ENCODE measurements around the gene MMP3.

Gene MMP3

GRCh38 chr11:102824556-102824955 lies 18.9 kb downstream of the MMP3 start:
- POLR2A ChIA-PET, result no interaction called here
- peaks cover 0 to 1% (median 0%) of the 10 kb centered on the region in 4 experiments for H3K4me1 ChIP-seq (ENCODE audit: control extremely low read depth in 1 of 4, control insufficient read depth in 4 of 4, insufficient read depth in 4 of 4, low read length in 3 of 4)
- H3K36me3 ChIP-seq (ENCODE audit: control insufficient read depth in 4 of 4, insufficient read depth in 4 of 4, low read length in 3 of 4), result no peaks in the 10 kb centered on the region
- CTCF ChIA-PET, result no interaction called here
- H3K27me3 ChIP-seq (replicated peaks in 2 of 5; ENCODE audit: control insufficient read depth in 4 of 5, insufficient read depth in 5 of 5, low read length in 4 of 5), result peaks cover 0 to 12% (median 0%) of the 10 kb centered on the region in 5 experiments
- no CpG with 5 or more reads among the region's 1 CpG for WGBS (ENCODE audit: insufficient coverage)
- no peak overlapping the region for H3K4me3 ChIP-seq (ENCODE audit: control insufficient read depth in 1 of 7, extremely low read depth in 1 of 7, insufficient read depth in 4 of 7, low read depth in 2 of 7, low read length in 6 of 7)
- DNase-seq, result no peak
- H3K27ac ChIP-seq (ENCODE audit: insufficient read depth in 1 of 2, low read depth in 1 of 2, low read length in 2 of 2, poor library complexity in 1 of 2, severe bottlenecking in 2 of 2), result no peak overlapping the region
- H3K9me3 ChIP-seq (ENCODE audit: control extremely low read depth in 1 of 5, control insufficient read depth in 4 of 5, insufficient read depth in 2 of 5, low read depth in 1 of 5, low read length in 4 of 5), result peaks cover 0 to 1% (median 0%) of the 10 kb centered on the region in 5 experiments

- ChIA-PET CTCF (no interaction called here), POLR2A (no interaction called here)
- Histone ChIP-seq H3K36me3 (ENCODE audit: control insufficient read depth in 4 of 4, insufficient read depth in 4 of 4, low read length in 3 of 4) (no peaks in the 10 kb centered on the region), H3K27me3 (replicated peaks in 2 of 5; ENCODE audit: control insufficient read depth in 4 of 5, insufficient read depth in 5 of 5, low read length in 4 of 5) (peaks cover 0 to 9% (median 0%) of the 10 kb centered on the region in 5 experiments), H3K27ac (ENCODE audit: insufficient read depth in 1 of 2, low read depth in 1 of 2, low read length in 2 of 2, poor library complexity in 1 of 2, severe bottlenecking in 2 of 2) (no peak overlapping the region), H3K4me1 (ENCODE audit: control extremely low read depth in 1 of 4, control insufficient read depth in 4 of 4, insufficient read depth in 4 of 4, low read length in 3 of 4) (no peaks in the 10 kb centered on the region), H3K9me3 (ENCODE audit: control extremely low read depth in 1 of 5, control insufficient read depth in 4 of 5, insufficient read depth in 2 of 5, low read depth in 1 of 5, low read length in 4 of 5) (peaks cover 0 to 3% (median 1%) of the 10 kb centered on the region in 5 experiments), H3K4me3 (ENCODE audit: control insufficient read depth in 1 of 7, extremely low read depth in 1 of 7, insufficient read depth in 4 of 7, low read depth in 2 of 7, low read length in 6 of 7) (no peak overlapping the region)
- WGBS (ENCODE audit: insufficient coverage), result 93% methylated on average over 6 of the region's 6 CpGs
- DNase-seq, result no peak
Observed at GRCh38 chr11:102819491-102819890, 23.9 kb downstream of the MMP3 start.

DNA sequence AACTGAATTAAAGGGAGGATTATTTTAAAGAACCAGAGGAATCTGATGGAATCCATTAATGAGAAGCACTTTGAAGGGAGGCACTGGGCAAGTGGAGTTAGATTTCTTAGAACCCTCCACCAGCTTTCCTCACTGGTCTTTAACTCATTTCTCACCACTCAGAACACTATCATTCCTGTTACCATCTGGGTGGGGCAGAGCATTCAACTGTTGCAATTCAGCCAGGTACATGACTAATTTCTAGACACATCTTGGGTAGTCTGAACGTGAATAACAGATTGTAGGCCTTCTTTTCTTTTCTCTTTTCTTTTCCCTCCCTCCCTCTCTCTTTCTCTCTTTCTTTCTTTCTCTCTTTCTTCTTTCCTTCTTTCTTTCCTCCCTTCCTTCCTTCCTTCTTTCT lies 29.9 kb downstream of the MMP3 start:
- Histone ChIP-seq H3K36me3 (ENCODE audit: control insufficient read depth in 4 of 4, insufficient read depth in 4 of 4, low read length in 3 of 4) (no peaks in the 10 kb centered on the region), H3K27me3 (replicated peaks in 2 of 5; ENCODE audit: control insufficient read depth in 4 of 5, insufficient read depth in 5 of 5, low read length in 4 of 5) (peaks cover 0 to 4% (median 2%) of the 10 kb centered on the region in 5 experiments), H3K4me3 (ENCODE audit: control insufficient read depth in 1 of 7, extremely low read depth in 1 of 7, insufficient read depth in 4 of 7, low read depth in 2 of 7, low read length in 6 of 7) (no peak overlapping the region), H3K9me3 (ENCODE audit: control extremely low read depth in 1 of 5, control insufficient read depth in 4 of 5, insufficient read depth in 2 of 5, low read depth in 1 of 5, low read length in 4 of 5) (peaks cover 0 to 3% (median 0%) of the 10 kb centered on the region in 5 experiments), H3K27ac (ENCODE audit: insufficient read depth in 1 of 2, low read depth in 1 of 2, low read length in 2 of 2, poor library complexity in 1 of 2, severe bottlenecking in 2 of 2) (no peak overlapping the region), H3K4me1 (ENCODE audit: control extremely low read depth in 1 of 4, control insufficient read depth in 4 of 4, insufficient read depth in 4 of 4, low read length in 3 of 4) (no peaks in the 10 kb centered on the region)
- POLR2A ChIA-PET, result interaction anchor here (0.6 kb wide), 1 partner anchor 1590 kb away, joined by 3 read pairs; no protein-coding TSS in a partner anchor
- no peak for DNase-seq
- CTCF ChIA-PET, result no interaction called here
- 100% methylated on average over 1 of the region's 1 CpG for WGBS (ENCODE audit: insufficient coverage)

DNA sequence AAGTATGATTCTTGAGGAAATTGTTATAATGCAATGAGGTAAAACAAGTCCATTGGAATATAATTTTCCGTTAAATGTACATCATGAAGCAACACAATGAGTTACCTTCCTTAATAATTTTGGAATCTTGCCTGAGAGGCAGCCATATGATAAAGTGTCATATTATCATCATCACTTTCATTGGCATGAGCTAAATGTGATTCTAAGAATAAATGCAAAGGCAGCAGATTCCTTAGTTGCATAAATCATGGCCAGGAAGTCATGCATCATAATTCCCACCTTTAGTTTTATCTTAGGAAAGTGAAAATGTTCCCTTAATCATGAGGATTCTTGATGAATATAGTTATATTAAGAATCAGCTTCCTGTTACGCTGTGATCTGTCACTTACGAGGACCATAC lies 31.2 kb downstream of the MMP3 start:
- peaks cover 0 to 5% (median 2%) of the 10 kb centered on the region in 5 experiments for H3K27me3 ChIP-seq (replicated peaks in 2 of 5; ENCODE audit: control insufficient read depth in 4 of 5, insufficient read depth in 5 of 5, low read length in 4 of 5)
- 92% methylated on average over 2 of the region's 3 CpGs for WGBS (ENCODE audit: insufficient coverage)
- no peak overlapping the region for H3K27ac ChIP-seq (ENCODE audit: insufficient read depth in 1 of 2, low read depth in 1 of 2, low read length in 2 of 2, poor library complexity in 1 of 2, severe bottlenecking in 2 of 2)
- H3K36me3 ChIP-seq (ENCODE audit: control insufficient read depth in 4 of 4, insufficient read depth in 4 of 4, low read length in 3 of 4), result no peaks in the 10 kb centered on the region
- ChIA-PET POLR2A (no interaction called here), CTCF (no interaction called here)
- no peaks in the 10 kb centered on the region for H3K4me1 ChIP-seq (ENCODE audit: control extremely low read depth in 1 of 4, control insufficient read depth in 4 of 4, insufficient read depth in 4 of 4, low read length in 3 of 4)
- no peak overlapping the region for H3K4me3 ChIP-seq (ENCODE audit: control insufficient read depth in 1 of 7, extremely low read depth in 1 of 7, insufficient read depth in 4 of 7, low read depth in 2 of 7, low read length in 6 of 7)
- no peak for DNase-seq
- H3K9me3 ChIP-seq (ENCODE audit: control extremely low read depth in 1 of 5, control insufficient read depth in 4 of 5, insufficient read depth in 2 of 5, low read depth in 1 of 5, low read length in 4 of 5), result peaks cover 0 to 2% (median 0%) of the 10 kb centered on the region in 5 experiments

GRCh38 chr11:102810950-102811660 lies 32.3 kb downstream of the MMP3 start:
- Histone ChIP-seq H3K4me1 (ENCODE audit: control extremely low read depth in 1 of 4, control insufficient read depth in 4 of 4, insufficient read depth in 4 of 4, low read length in 3 of 4) (no peaks in the 10 kb centered on the region), H3K27ac (ENCODE audit: insufficient read depth in 1 of 2, low read depth in 1 of 2, low read length in 2 of 2, poor library complexity in 1 of 2, severe bottlenecking in 2 of 2) (no peak overlapping the region), H3K27me3 (replicated peaks in 2 of 5; ENCODE audit: control insufficient read depth in 4 of 5, insufficient read depth in 5 of 5, low read length in 4 of 5) (peaks cover 0 to 6% (median 2%) of the 10 kb centered on the region in 5 experiments), H3K36me3 (ENCODE audit: control insufficient read depth in 4 of 4, insufficient read depth in 4 of 4, low read length in 3 of 4) (no peaks in the 10 kb centered on the region), H3K9me3 (ENCODE audit: control extremely low read depth in 1 of 5, control insufficient read depth in 4 of 5, insufficient read depth in 2 of 5, low read depth in 1 of 5, low read length in 4 of 5) (no peaks in the 10 kb centered on the region), H3K4me3 (ENCODE audit: control insufficient read depth in 1 of 7, extremely low read depth in 1 of 7, insufficient read depth in 4 of 7, low read depth in 2 of 7, low read length in 6 of 7) (no peak overlapping the region)
- POLR2A ChIA-PET, result no interaction called here
- WGBS (ENCODE audit: insufficient coverage), result 0% methylated on average over 2 of the region's 3 CpGs
- CTCF ChIA-PET, result no interaction called here
- DNase-seq, result no peak

- no peak overlapping the region for H3K4me3 ChIP-seq (ENCODE audit: control insufficient read depth in 1 of 7, extremely low read depth in 1 of 7, insufficient read depth in 4 of 7, low read depth in 2 of 7, low read length in 6 of 7)
- 45% methylated on average over 2 of the region's 2 CpGs for WGBS (ENCODE audit: insufficient coverage)
- no peak overlapping the region for H3K27ac ChIP-seq (ENCODE audit: insufficient read depth in 1 of 2, low read depth in 1 of 2, low read length in 2 of 2, poor library complexity in 1 of 2, severe bottlenecking in 2 of 2)
- ChIA-PET CTCF (interaction anchor here (0.9 to 1.1 kb wide), 2 partner anchors 20 to 132 kb away, joined by 5 read pairs; no protein-coding TSS in a partner anchor), POLR2A (interaction anchor here (0.5 kb wide), 1 partner anchor 236 kb away, joined by 3 read pairs; no protein-coding TSS in a partner anchor)
- H3K9me3 ChIP-seq (ENCODE audit: control extremely low read depth in 1 of 5, control insufficient read depth in 4 of 5, insufficient read depth in 2 of 5, low read depth in 1 of 5, low read length in 4 of 5), result no peaks in the 10 kb centered on the region
- no peaks in the 10 kb centered on the region for H3K36me3 ChIP-seq (ENCODE audit: control insufficient read depth in 4 of 4, insufficient read depth in 4 of 4, low read length in 3 of 4)
- H3K27me3 ChIP-seq (replicated peaks in 2 of 5; ENCODE audit: control insufficient read depth in 4 of 5, insufficient read depth in 5 of 5, low read length in 4 of 5), result peaks cover 0 to 6% (median 2%) of the 10 kb centered on the region in 5 experiments
- peak in 1 of 3 donors; percentile 51 for DNase-seq
- no peaks in the 10 kb centered on the region for H3K4me1 ChIP-seq (ENCODE audit: control extremely low read depth in 1 of 4, control insufficient read depth in 4 of 4, insufficient read depth in 4 of 4, low read length in 3 of 4)
Observed at GRCh38 chr11:102809971-102810370, 33.4 kb downstream of the MMP3 start.

GRCh38 chr11:102807921-102808320 lies 35.5 kb downstream of the MMP3 start:
- H3K9me3 ChIP-seq (ENCODE audit: control extremely low read depth in 1 of 5, control insufficient read depth in 4 of 5, insufficient read depth in 2 of 5, low read depth in 1 of 5, low read length in 4 of 5), result no peaks in the 10 kb centered on the region
- ChIA-PET CTCF (no interaction called here), POLR2A (no interaction called here)
- no peak overlapping the region for H3K4me3 ChIP-seq (ENCODE audit: control insufficient read depth in 1 of 7, extremely low read depth in 1 of 7, insufficient read depth in 4 of 7, low read depth in 2 of 7, low read length in 6 of 7)
- H3K27ac ChIP-seq (ENCODE audit: insufficient read depth in 1 of 2, low read depth in 1 of 2, low read length in 2 of 2, poor library complexity in 1 of 2, severe bottlenecking in 2 of 2), result no peak overlapping the region
- WGBS (ENCODE audit: insufficient coverage), result 45% methylated on average over 16 of the region's 19 CpGs
- H3K27me3 ChIP-seq (replicated peaks in 2 of 5; ENCODE audit: control insufficient read depth in 4 of 5, insufficient read depth in 5 of 5, low read length in 4 of 5), result peaks cover 0 to 5% (median 2%) of the 10 kb centered on the region in 5 experiments
- DNase-seq, result peak; percentile 21 to 50 (median 45)
- H3K36me3 ChIP-seq (ENCODE audit: control insufficient read depth in 4 of 4, insufficient read depth in 4 of 4, low read length in 3 of 4), result no peaks in the 10 kb centered on the region
- H3K4me1 ChIP-seq (ENCODE audit: control extremely low read depth in 1 of 4, control insufficient read depth in 4 of 4, insufficient read depth in 4 of 4, low read length in 3 of 4), result no peaks in the 10 kb centered on the region

Measured in common myeloid progenitor, CD34-positive (primary cell).